ENCODE results near the gene ARHGEF28.

DNA sequence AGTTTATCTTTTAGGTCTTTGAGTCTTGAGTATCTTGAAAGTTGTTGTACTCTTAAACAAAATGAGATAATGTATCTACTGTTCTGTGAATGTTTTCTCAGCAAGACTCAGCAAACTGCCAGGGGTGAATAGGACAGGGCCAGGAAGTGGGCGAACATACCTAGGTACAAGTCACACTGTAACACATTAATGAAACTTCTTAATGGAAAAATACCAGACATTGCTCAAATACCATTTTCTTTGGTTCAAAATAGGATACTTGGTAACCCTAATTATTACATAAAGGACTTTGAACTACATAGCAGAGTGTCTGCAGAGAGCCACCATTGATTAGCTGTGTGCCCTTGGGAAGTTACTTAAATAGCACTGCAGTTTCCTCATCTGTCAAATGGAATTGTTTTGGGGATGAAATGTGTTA, 197.5 kb downstream of the ARHGEF28 start:
- TF ChIP-seq SUZ12 (IDR thresholded peaks at IDR 0.05; ENCODE audit: extremely low read depth, insufficient read depth, insufficient read length) (no peak), ZNF274 (IDR thresholded peaks at IDR 0.05; ENCODE audit: low read depth, low read length) (no peak), YY1 (IDR thresholded peaks at IDR 0.05; ENCODE audit: insufficient read depth, insufficient read length) (no peak)
